ENCODE measurements around the gene VSIG10L. TPM values are rescaled to one million over a fixed set of nuclear protein-coding genes. Genes with fewer than 3 reads are reported as not detected.

Gene VSIG10L
- total RNA-seq, 1 experiment from 2014 or later, result 42.6 TPM

GRCh38 chr19:51318687-51319648 is 23.0 kb downstream of the VSIG10L start:
- no peak for DNase-seq (ENCODE audit: low spot score)

- no peak for DNase-seq (ENCODE audit: low spot score)
These were observed 24.0 kb downstream of the VSIG10L start for GRCh38 chr19:51317968-51318367.

- DNase-seq (ENCODE audit: low spot score), result no peak
These were observed 24.6 kb downstream of the VSIG10L start for GRCh38 chr19:51317376-51317775.

GRCh38 chr19:51316688-51317087 is 25.3 kb downstream of the VSIG10L start:
- no peak for DNase-seq (ENCODE audit: low spot score)

GRCh38 chr19:51311351-51312257 is 30.3 kb downstream of the VSIG10L start, which contains the start of gene IGLON5:
Gene IGLON5, plus strand, starts transcription at chr19:51311644. Its CDS starts 204 bp downstream, at chr19:51311848.
- no peak for DNase-seq (ENCODE audit: low spot score)

GRCh38 chr19:51305479-51305878 is 36.5 kb downstream of the VSIG10L start:
- DNase-seq (ENCODE audit: low spot score), result no peak

- DNase-seq (ENCODE audit: low spot score), result no peak
These were observed 40.7 kb downstream of the VSIG10L start for GRCh38 chr19:51301266-51301665.

- DNase-seq (ENCODE audit: low spot score), result no peak
These were observed 44.5 kb downstream of the VSIG10L start for GRCh38 chr19:51297406-51297805.

- DNase-seq (ENCODE audit: low spot score), result peak; percentile 30
These were observed 45.4 kb downstream of the VSIG10L start for GRCh38 chr19:51296336-51297093.

GRCh38 chr19:51295382-51296126 is 46.4 kb downstream of the VSIG10L start:
- DNase-seq (ENCODE audit: low spot score), result no peak

- no peak for DNase-seq (ENCODE audit: low spot score)
These were observed 47.0 kb downstream of the VSIG10L start for GRCh38 chr19:51294977-51295375.

GRCh38 chr19:51294211-51294976 is 47.5 kb downstream of the VSIG10L start:
- DNase-seq (ENCODE audit: low spot score), result no peak

GRCh38 chr19:51293571-51294210 is 48.2 kb downstream of the VSIG10L start:
- DNase-seq (ENCODE audit: low spot score), result no peak

GRCh38 chr19:51292971-51293370 is 49.0 kb downstream of the VSIG10L start:
- no peak for DNase-seq (ENCODE audit: low spot score)

GRCh38 chr19:51289635-51290034 is 52.3 kb downstream of the VSIG10L start:
- no peak for DNase-seq (ENCODE audit: low spot score)

- DNase-seq (ENCODE audit: low spot score), result no peak
These were observed 56.3 kb downstream of the VSIG10L start for GRCh38 chr19:51285682-51286081.

GRCh38 chr19:51282335-51282734 is 59.6 kb downstream of the VSIG10L start:
- DNase-seq (ENCODE audit: low spot score), result no peak

Measured in HT-29 (cell line).